BE2C (cell line): ENCODE data around the gene TTLL3.

Experiments used
- DNase-seq: peaks from one replicate; pipeline ENCODE4 v3.0.0-alpha.2; 2020
- H3K27me3 ChIP-seq: fragments of 250-450 bp; sonication (Bioruptor Pico); 2 replicates; pipeline ENCODE4 v1.5.1; 2020; ENCODE audit warnings: mild to moderate bottlenecking
- H3K36me3 ChIP-seq: fragments of 250-450 bp; sonication (Bioruptor Pico); 2 replicates; pipeline ENCODE4 v1.5.1; 2020; ENCODE audit warnings: mild to moderate bottlenecking
- H3K4me1 ChIP-seq: fragments of 250-450 bp; sonication (Bioruptor Pico); 2 replicates; pipeline ENCODE4 v1.5.1; 2020
- H3K4me3 ChIP-seq: 2 replicates; pipeline ENCODE4 v1.5.1; 2011; ENCODE audit warnings: low read depth, low read length
- H3K9me3 ChIP-seq: fragments of 250-450 bp; sonication (Bioruptor Pico); 2 replicates; pipeline ENCODE4 v1.5.1; 2020
- TF ChIP-seq, protein P1 (sequence below): IDR thresholded peaks from 2 replicates; pipeline ENCODE4 v1.5.1; 2012; ENCODE audit warnings: mild to moderate bottlenecking, low read depth, low read length

The TTLL3 gene

GRCh38 chr3:9797196-9797945, 12.7 kb upstream of the TTLL3 start:
- H3K36me3 ChIP-seq, result peaks cover 6% of the 10 kb centered on the region
- H3K9me3 ChIP-seq, result no peaks in the 10 kb centered on the region
- H3K4me3 ChIP-seq, result no peak overlapping the region
- H3K4me1 ChIP-seq, result no peaks in the 10 kb centered on the region
- TF ChIP-seq, protein P1, sequence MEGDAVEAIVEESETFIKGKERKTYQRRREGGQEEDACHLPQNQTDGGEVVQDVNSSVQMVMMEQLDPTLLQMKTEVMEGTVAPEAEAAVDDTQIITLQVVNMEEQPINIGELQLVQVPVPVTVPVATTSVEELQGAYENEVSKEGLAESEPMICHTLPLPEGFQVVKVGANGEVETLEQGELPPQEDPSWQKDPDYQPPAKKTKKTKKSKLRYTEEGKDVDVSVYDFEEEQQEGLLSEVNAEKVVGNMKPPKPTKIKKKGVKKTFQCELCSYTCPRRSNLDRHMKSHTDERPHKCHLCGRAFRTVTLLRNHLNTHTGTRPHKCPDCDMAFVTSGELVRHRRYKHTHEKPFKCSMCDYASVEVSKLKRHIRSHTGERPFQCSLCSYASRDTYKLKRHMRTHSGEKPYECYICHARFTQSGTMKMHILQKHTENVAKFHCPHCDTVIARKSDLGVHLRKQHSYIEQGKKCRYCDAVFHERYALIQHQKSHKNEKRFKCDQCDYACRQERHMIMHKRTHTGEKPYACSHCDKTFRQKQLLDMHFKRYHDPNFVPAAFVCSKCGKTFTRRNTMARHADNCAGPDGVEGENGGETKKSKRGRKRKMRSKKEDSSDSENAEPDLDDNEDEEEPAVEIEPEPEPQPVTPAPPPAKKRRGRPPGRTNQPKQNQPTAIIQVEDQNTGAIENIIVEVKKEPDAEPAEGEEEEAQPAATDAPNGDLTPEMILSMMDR, result no peak
- H3K27me3 ChIP-seq, result no peaks in the 10 kb centered on the region
- no peak for DNase-seq

GRCh38 chr3:9800529-9800928, 9.5 kb upstream of the TTLL3 start:
- no peak for DNase-seq
- Histone ChIP-seq H3K4me1 (no peaks in the 10 kb centered on the region), H3K4me3 (no peak overlapping the region), H3K36me3 (peaks cover 19% of the 10 kb centered on the region), H3K27me3 (no peaks in the 10 kb centered on the region), H3K9me3 (no peaks in the 10 kb centered on the region)
- TF ChIP-seq, protein P1, result peak; percentile 33; the same call in 1 of the 2 replicates

DNA sequence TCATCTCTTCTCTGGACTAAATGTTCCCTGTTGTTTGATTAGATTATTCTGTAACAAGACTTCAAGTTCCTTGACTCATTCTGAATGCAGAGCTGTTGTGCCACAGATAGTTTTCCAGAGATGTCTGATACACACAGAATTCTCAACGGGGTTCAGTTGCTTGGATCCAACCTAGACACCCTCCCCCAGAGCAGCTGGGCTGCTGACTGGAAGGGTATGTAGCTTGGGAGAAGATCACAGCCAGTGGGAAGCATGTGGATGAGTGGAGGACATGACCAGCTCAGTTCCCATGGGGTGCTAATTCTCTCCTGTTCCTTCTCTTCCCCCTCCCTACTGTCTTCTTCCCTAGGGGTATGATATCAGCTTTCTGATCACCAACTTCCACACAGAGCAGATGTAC, 6.6 kb upstream of the TTLL3 start:
- H3K4me1 ChIP-seq, result no peaks in the 10 kb centered on the region
- TF ChIP-seq, protein P1, result no peak
- no peak overlapping the region for H3K4me3 ChIP-seq
- no peaks in the 10 kb centered on the region for H3K9me3 ChIP-seq
- H3K36me3 ChIP-seq, result peaks cover 19% of the 10 kb centered on the region
- no peaks in the 10 kb centered on the region for H3K27me3 ChIP-seq
- no peak for DNase-seq

DNA sequence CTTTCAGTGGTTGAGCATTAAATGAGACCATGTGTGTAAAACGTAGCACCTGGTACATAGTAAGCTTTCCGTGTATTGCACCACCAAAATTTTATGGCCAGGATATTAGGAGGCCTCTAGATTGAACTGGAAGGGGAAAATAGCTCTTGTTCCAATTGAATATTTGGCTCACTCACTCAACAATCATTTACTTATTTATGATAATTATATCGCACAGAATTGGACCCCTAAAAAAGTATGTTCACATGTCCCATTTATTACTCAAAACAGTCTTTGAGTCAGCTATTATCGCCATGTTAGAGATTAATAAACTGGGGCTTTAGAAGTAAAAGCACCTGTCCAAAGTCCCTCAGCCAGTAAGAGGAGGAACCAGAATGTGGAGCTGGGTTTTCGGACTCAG, 5.1 kb upstream of the TTLL3 start:
- peaks cover 13% of the 10 kb centered on the region for H3K36me3 ChIP-seq
- TF ChIP-seq, protein P1, result no peak

DNA sequence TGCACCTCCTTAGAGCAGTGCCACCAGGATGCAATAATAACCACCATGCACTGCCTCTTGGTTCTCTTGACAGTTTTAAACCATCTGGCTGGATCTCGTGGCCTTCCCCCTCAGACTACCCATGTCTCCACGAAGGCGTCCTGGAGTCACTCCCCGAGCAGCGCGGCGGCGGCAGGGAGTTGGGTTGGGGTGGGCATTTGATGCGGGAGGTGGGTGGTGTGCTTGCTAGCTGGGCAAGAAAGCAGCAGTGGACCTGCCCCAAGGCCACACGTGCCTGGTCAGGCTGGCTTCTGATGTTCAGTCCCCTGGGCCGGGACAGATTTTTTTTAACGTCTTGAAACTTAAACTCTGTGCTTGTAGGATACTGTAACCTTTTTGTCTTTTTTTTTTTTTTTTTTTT, 3.9 kb upstream of the TTLL3 start:
- Histone ChIP-seq H3K9me3 (no peaks in the 10 kb centered on the region), H3K4me1 (no peaks in the 10 kb centered on the region), H3K36me3 (peaks cover 12% of the 10 kb centered on the region), H3K4me3 (no peak overlapping the region), H3K27me3 (no peaks in the 10 kb centered on the region)
- TF ChIP-seq, protein P1, result no peak
- no peak for DNase-seq

More for the DNA sequence above, 5.1 kb upstream of the TTLL3 start:
- Histone ChIP-seq H3K9me3 (no peaks in the 10 kb centered on the region), H3K27me3 (no peaks in the 10 kb centered on the region), H3K4me1 (no peaks in the 10 kb centered on the region), H3K4me3 (no peak overlapping the region)
- DNase-seq, result no peak
